OCI-LY7 (cell line): ENCODE data around the gene NKPD1.

Experiments used
- EZH2phosphoT487 ChIP-seq: fragments of 200-600 bp; sonication (generic); IDR thresholded peaks from 2 replicates; pipeline ENCODE4 v1.6.1; 2018; ENCODE audit warnings: low read depth, borderline replicate concordance, mild to moderate bottlenecking, mixed run types, antibody characterized with exemption, low read length, moderate library complexity, mixed read lengths
- TF ChIP-seq, protein P1 (sequence below): fragments of 200-600 bp; sonication (generic); conservative IDR thresholded peaks from 2 replicates; pipeline ENCODE4 v1.5.1; 2014; ENCODE audit warnings: mild to moderate bottlenecking, antibody characterized with exemption, low read length, moderate library complexity, mixed read lengths

DNA sequence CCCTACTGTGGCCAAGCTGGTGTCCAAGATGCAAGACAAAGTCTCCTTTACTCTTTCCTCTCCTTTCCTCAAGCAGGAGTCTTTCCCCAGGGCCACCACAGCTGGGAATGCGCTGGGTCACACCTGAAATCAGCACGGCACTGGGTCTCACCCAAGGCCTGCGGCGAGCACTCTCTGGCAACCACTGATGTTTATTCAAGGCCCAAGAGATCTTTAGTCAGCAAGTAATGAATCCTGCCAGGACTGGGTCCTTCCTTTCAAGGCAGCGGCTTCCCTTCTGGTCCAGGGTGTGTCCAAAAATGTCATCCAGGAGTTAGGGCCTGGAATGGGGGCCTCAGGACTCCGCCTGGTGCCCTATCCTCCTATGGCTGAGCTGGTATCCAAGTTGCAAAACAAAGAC, 41.9 kb upstream of the NKPD1 start:
- TF ChIP-seq, protein P1, sequence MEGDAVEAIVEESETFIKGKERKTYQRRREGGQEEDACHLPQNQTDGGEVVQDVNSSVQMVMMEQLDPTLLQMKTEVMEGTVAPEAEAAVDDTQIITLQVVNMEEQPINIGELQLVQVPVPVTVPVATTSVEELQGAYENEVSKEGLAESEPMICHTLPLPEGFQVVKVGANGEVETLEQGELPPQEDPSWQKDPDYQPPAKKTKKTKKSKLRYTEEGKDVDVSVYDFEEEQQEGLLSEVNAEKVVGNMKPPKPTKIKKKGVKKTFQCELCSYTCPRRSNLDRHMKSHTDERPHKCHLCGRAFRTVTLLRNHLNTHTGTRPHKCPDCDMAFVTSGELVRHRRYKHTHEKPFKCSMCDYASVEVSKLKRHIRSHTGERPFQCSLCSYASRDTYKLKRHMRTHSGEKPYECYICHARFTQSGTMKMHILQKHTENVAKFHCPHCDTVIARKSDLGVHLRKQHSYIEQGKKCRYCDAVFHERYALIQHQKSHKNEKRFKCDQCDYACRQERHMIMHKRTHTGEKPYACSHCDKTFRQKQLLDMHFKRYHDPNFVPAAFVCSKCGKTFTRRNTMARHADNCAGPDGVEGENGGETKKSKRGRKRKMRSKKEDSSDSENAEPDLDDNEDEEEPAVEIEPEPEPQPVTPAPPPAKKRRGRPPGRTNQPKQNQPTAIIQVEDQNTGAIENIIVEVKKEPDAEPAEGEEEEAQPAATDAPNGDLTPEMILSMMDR, result no peak
- no peak for TF ChIP-seq EZH2phosphoT487
